Trophoblast cell (in vitro differentiated cells and primary cell): Measurements from ENCODE around the gene CDKAL1.

Experiments
- DNase-seq, 2 donors: peaks; one replicate each; pipeline ENCODE4 v3.0.0-alpha.2; 2016
- H2AFZ ChIP-seq: 2 replicates; pipeline ENCODE4 v1.6.1; 2013; ENCODE audit warnings: low read length, moderate library complexity, mild to moderate bottlenecking; ENCODE audit not compliant: insufficient read depth, poor library complexity
- H2AK5ac ChIP-seq: 2 replicates; pipeline ENCODE4 v1.6.1; 2013; ENCODE audit warnings: mild to moderate bottlenecking, low read length
- H2BK120ac ChIP-seq: 2 replicates; pipeline ENCODE4 v1.6.1; 2013; ENCODE audit warnings: low read length, mild to moderate bottlenecking, moderate library complexity; ENCODE audit not compliant: insufficient read depth, poor library complexity
- H2BK12ac ChIP-seq: 2 replicates; pipeline ENCODE4 v1.6.1; 2013; ENCODE audit warnings: mild to moderate bottlenecking, low read length, moderate library complexity
- H2BK5ac ChIP-seq: 2 replicates; pipeline ENCODE4 v1.6.1; 2013; ENCODE audit warnings: low read length, low read depth, moderate library complexity, mild to moderate bottlenecking; ENCODE audit not compliant: poor library complexity
- H3K14ac ChIP-seq: 2 replicates; pipeline ENCODE4 v1.6.1; 2013; ENCODE audit warnings: mild to moderate bottlenecking, low read length
- H3K18ac ChIP-seq: 2 replicates; pipeline ENCODE4 v1.6.1; 2013; ENCODE audit warnings: mild to moderate bottlenecking, low read length
- H3K23ac ChIP-seq: 2 replicates; pipeline ENCODE4 v1.6.1; 2013; ENCODE audit warnings: low read length
- H3K27ac ChIP-seq: 2 replicates; pipeline ENCODE4 v1.5.1; 2013; ENCODE audit warnings: low read depth, mild to moderate bottlenecking, inconsistent platforms, low read length, moderate library complexity
- H3K27me3 ChIP-seq: 2 replicates; pipeline ENCODE4 v1.6.1; 2013; ENCODE audit warnings: inconsistent platforms, mild to moderate bottlenecking, low read length, moderate library complexity; ENCODE audit not compliant: insufficient read depth
- H3K36me3 ChIP-seq, 2 experiments: 1 replicate in 1 of 2; 2 replicates in 1 of 2; pipeline ENCODE4 v1.6.1; 2013; ENCODE audit warnings: low read length in 2 of 2, mild to moderate bottlenecking in 2 of 2, moderate library complexity in 1 of 2; ENCODE audit not compliant: insufficient read depth in 2 of 2, control insufficient read depth in 1 of 2
- H3K4ac ChIP-seq: 2 replicates; pipeline ENCODE4 v1.6.1; 2013; ENCODE audit warnings: low read depth, mild to moderate bottlenecking, low read length, moderate library complexity
- H3K4me1 ChIP-seq, 2 experiments: 1 replicate in 1 of 2; 2 replicates in 1 of 2; pipeline ENCODE4 v1.6.1; 2013; ENCODE audit warnings: low read length in 2 of 2, mild to moderate bottlenecking in 2 of 2, moderate library complexity in 1 of 2; ENCODE audit not compliant: insufficient read depth in 2 of 2, control insufficient read depth in 1 of 2
- H3K4me2 ChIP-seq: 2 replicates; pipeline ENCODE4 v1.6.1; 2013; ENCODE audit warnings: inconsistent platforms, mild to moderate bottlenecking, low read length, moderate library complexity
- H3K4me3 ChIP-seq: 2 replicates; pipeline ENCODE4 v1.5.1; 2013; ENCODE audit warnings: mild to moderate bottlenecking, low read depth, low read length, inconsistent platforms
- H3K79me1 ChIP-seq: one replicate; pipeline ENCODE4 v1.6.1; 2013; ENCODE audit warnings: low read length
- H3K79me2 ChIP-seq: 2 replicates; pipeline ENCODE4 v1.6.1; 2013; ENCODE audit warnings: low read length, mild to moderate bottlenecking; ENCODE audit not compliant: control insufficient read depth, insufficient read depth, poor library complexity
- H3K9ac ChIP-seq: 2 replicates; pipeline ENCODE4 v1.6.1; 2013; ENCODE audit warnings: mild to moderate bottlenecking, low read length
- H3K9me3 ChIP-seq: 2 replicates; pipeline ENCODE4 v1.6.1; 2013; ENCODE audit warnings: low read depth, mild to moderate bottlenecking, control low read depth, inconsistent platforms, low read length; ENCODE audit not compliant: insufficient read depth
- H4K12ac ChIP-seq: 2 replicates; pipeline ENCODE4 v1.6.1; 2013; ENCODE audit warnings: low read depth, mild to moderate bottlenecking, low read length, moderate library complexity
- H4K8ac ChIP-seq: 2 replicates; pipeline ENCODE4 v1.6.1; 2013; ENCODE audit warnings: low read depth, mild to moderate bottlenecking, low read length, moderate library complexity
- H4K91ac ChIP-seq: one replicate; pipeline ENCODE4 v1.6.1; 2013; ENCODE audit warnings: low read depth, mild to moderate bottlenecking, low read length, moderate library complexity
- WGBS: extraction: QIAGEN DNeasy Blood & Tissue Kit; methylation state at CpG from one replicate; pipeline ENCODE4 v1.1.7; 2013; ENCODE audit warnings: missing lambda C conversion rate; ENCODE audit not compliant: insufficient read length, insufficient coverage; ENCODE audit errors: extremely low coverage; 5-methylcytosine and 5-hydroxymethylcytosine counted together

The CDKAL1 gene

GRCh38 chr6:20952699-20953474 is 418.6 kb downstream of the CDKAL1 start:
- Histone ChIP-seq H3K18ac (no peak overlapping the region), H2BK120ac (no peak overlapping the region), H3K4me3 (no peak overlapping the region), H3K79me1 (peaks cover 3% of the 10 kb centered on the region), H3K4me2 (no peak overlapping the region), H4K8ac (no peak overlapping the region), H3K9ac (no peak overlapping the region), H3K4me1 (peaks cover 3% of the 10 kb centered on the region in 2 experiments), H4K12ac (no peak overlapping the region), H3K4ac (no peak overlapping the region), H4K91ac (no peak overlapping the region), H3K79me2 (no peaks in the 10 kb centered on the region), H2BK12ac (no peak overlapping the region), H3K27ac (no peak overlapping the region), H3K14ac (no peak overlapping the region), H3K9me3 (no peaks in the 10 kb centered on the region), H2AK5ac (no peak overlapping the region), H3K27me3 (no peaks in the 10 kb centered on the region), H2AFZ (no peak overlapping the region), H3K36me3 (no peaks in the 10 kb centered on the region), H2BK5ac (peak overlapping the region; percentile 26), H3K23ac (no peak overlapping the region)
- peak; percentile 90 to 92 for DNase-seq
- no CpG with 5 or more reads among the region's 5 CpGs for WGBS

DNA sequence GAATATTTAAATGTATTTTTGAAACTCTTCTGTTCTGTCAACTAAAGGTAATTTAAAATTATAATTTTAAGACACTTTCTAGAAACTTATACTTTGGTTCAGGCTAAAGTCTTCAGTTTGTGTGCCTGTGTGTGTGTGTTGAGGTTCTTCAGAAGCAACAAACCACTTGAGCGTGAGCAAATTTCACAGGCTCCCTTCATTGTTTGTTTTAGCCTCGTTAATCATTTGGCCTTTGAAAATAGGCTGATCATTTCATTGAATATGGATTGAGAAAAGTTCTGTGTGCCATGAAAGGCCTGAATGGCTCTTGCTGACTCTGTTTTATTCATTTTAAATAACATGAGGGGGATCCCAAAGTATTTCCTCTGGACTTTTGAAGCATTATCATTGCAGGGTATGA is 420.1 kb downstream of the CDKAL1 start:
- Histone ChIP-seq H4K12ac (no peak overlapping the region), H3K27me3 (no peaks in the 10 kb centered on the region), H3K4me2 (no peak overlapping the region), H4K91ac (no peak overlapping the region), H2AFZ (no peak overlapping the region), H4K8ac (no peak overlapping the region), H3K14ac (no peak overlapping the region), H3K9ac (no peak overlapping the region), H2AK5ac (no peak overlapping the region), H3K4me3 (no peak overlapping the region), H3K27ac (no peak overlapping the region), H3K79me1 (peaks cover 3% of the 10 kb centered on the region), H3K36me3 (no peaks in the 10 kb centered on the region), H2BK12ac (no peak overlapping the region), H2BK5ac (no peak overlapping the region), H3K4ac (no peak overlapping the region), H3K79me2 (no peaks in the 10 kb centered on the region), H3K9me3 (no peaks in the 10 kb centered on the region), H3K4me1 (peaks cover 3% of the 10 kb centered on the region in 2 experiments), H2BK120ac (no peak overlapping the region), H3K23ac (no peak overlapping the region), H3K18ac (no peak overlapping the region)
- no CpG with 5 or more reads among the region's 2 CpGs for WGBS
- DNase-seq: no peak

DNA sequence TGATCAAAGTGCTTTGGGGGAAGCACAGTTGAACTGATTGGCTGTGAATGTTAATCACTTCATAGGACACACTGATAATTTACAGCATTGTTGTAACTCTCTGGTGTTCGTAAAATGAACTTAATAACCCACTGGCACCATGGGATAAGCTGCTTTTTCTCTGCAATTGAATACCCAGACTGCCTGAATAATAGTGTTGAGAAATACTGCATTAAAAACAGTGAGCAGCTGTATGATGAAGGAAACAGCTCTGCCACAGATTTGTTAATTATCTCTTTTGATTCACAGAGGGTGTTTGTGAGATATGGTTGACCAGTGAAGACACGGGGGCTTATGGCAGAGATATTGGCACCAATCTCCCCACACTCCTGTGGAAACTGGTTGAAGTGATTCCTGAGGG is 420.9 kb downstream of the CDKAL1 start:
- Histone ChIP-seq H3K36me3 (no peaks in the 10 kb centered on the region), H3K79me2 (no peaks in the 10 kb centered on the region), H3K18ac (no peak overlapping the region), H2BK12ac (peak overlapping the region; percentile 6), H3K9ac (no peak overlapping the region), H4K12ac (no peak overlapping the region), H2AFZ (no peak overlapping the region), H3K27ac (no peak overlapping the region), H2AK5ac (no peak overlapping the region), H3K14ac (no peak overlapping the region), H3K4me3 (no peak overlapping the region), H2BK5ac (no peak overlapping the region), H3K23ac (no peak overlapping the region), H3K79me1 (peaks cover 3% of the 10 kb centered on the region), H3K4me2 (no peak overlapping the region), H3K4ac (no peak overlapping the region), H3K9me3 (no peaks in the 10 kb centered on the region), H3K27me3 (no peaks in the 10 kb centered on the region), H2BK120ac (no peak overlapping the region), H4K8ac (no peak overlapping the region), H4K91ac (no peak overlapping the region), H3K4me1 (peaks cover 3 to 5% of the 10 kb centered on the region in 2 experiments)
- DNase-seq: no peak
- WGBS: no CpG with 5 or more reads among the region's 2 CpGs

DNA sequence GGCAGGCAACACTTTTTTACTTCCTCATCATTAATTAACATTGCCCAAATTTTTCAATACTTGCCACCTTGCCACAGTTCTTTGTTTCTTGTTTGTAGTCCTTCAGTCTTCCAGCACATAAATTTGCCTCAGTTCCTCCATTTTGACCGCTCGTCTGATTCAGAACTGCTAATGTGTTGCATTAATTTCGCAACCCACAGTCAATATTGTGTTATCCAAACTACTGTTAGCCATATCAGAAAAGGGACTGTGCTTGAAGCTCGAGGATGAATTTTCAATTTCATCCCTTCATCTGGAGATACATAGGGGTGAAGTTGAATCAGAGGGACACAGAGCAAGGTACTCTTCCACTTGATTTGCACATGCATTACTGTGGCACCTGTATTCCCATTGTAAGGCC is 421.5 kb downstream of the CDKAL1 start:
- H4K8ac ChIP-seq: no peak overlapping the region
- DNase-seq: no peak
- H3K9me3 ChIP-seq: no peaks in the 10 kb centered on the region
- H3K4me3 ChIP-seq: no peak overlapping the region
- no peak overlapping the region for H4K12ac ChIP-seq
- no peak overlapping the region for H2BK120ac ChIP-seq
- no CpG with 5 or more reads among the region's 4 CpGs for WGBS
- H3K79me1 ChIP-seq: peaks cover 3% of the 10 kb centered on the region
- no peak overlapping the region for H3K4me2 ChIP-seq
- H3K23ac ChIP-seq: no peak overlapping the region
- no peak overlapping the region for H2AK5ac ChIP-seq
- H2AFZ ChIP-seq: no peak overlapping the region
- H2BK12ac ChIP-seq: no peak overlapping the region
- H3K36me3 ChIP-seq: no peaks in the 10 kb centered on the region
- H3K14ac ChIP-seq: no peak overlapping the region
- H3K79me2 ChIP-seq: no peaks in the 10 kb centered on the region
- H3K4me1 ChIP-seq: peaks cover 3 to 5% of the 10 kb centered on the region in 2 experiments
- no peaks in the 10 kb centered on the region for H3K27me3 ChIP-seq
- H3K27ac ChIP-seq: no peak overlapping the region
- H3K4ac ChIP-seq: no peak overlapping the region
- no peak overlapping the region for H3K9ac ChIP-seq
- H2BK5ac ChIP-seq: no peak overlapping the region
- no peak overlapping the region for H4K91ac ChIP-seq
- no peak overlapping the region for H3K18ac ChIP-seq
